GM23338 (cell line): ENCODE results near the gene DTNBP1.

Experiments
- CREB1 ChIP-seq: fragments of 250-450 bp; sonication (Bioruptor Pico); IDR thresholded peaks from 2 replicates; pipeline ENCODE4 v1.5.0; 2020; ENCODE audit warnings: low read depth, mild to moderate bottlenecking, moderate library complexity
- EZH2 ChIP-seq: fragments of 200-600 bp; sonication (generic); IDR thresholded peaks from one replicate; pipeline ENCODE4 v1.8.0; 2017; ENCODE audit warnings: antibody characterized with exemption, mild to moderate bottlenecking, low read depth; ENCODE audit not compliant: unreplicated experiment
- EZH2phosphoT487 ChIP-seq: fragments of 200-600 bp; sonication (generic); IDR thresholded peaks from one replicate; pipeline ENCODE4 v1.8.1; 2018; ENCODE audit warnings: antibody characterized with exemption; ENCODE audit not compliant: unreplicated experiment
- POLR2AphosphoS5 ChIP-seq: IDR thresholded peaks from 2 replicates; pipeline ENCODE4 v1.6.1; 2016; ENCODE audit warnings: antibody characterized with exemption, low read depth
- TF ChIP-seq, protein P1 (sequence below), 2 experiments: fragments of 200-600 bp in 1 of 2; sonication (generic) in 1 of 2; conservative IDR thresholded peaks; 2 replicates each; pipeline versions ENCODE4 v1.5.1 to v1.6.1; 2016 to 2017; ENCODE audit warnings: antibody characterized with exemption in 2 of 2, low read depth in 2 of 2, mild to moderate bottlenecking in 2 of 2, moderate library complexity in 1 of 2
- TF ChIP-seq, protein P2 (sequence below): IDR thresholded peaks from one replicate; pipeline ENCODE4 v1.6.1; 2018; ENCODE audit warnings: antibody characterized with exemption; ENCODE audit not compliant: unreplicated experiment
- TF ChIP-seq, protein P3 (sequence below): fragments of 250-450 bp; sonication (Bioruptor Pico); IDR thresholded peaks from 2 replicates; pipeline ENCODE4 v1.5.0; 2020; ENCODE audit warnings: mild to moderate bottlenecking, moderate library complexity

- TF ChIP-seq, protein P1, sequence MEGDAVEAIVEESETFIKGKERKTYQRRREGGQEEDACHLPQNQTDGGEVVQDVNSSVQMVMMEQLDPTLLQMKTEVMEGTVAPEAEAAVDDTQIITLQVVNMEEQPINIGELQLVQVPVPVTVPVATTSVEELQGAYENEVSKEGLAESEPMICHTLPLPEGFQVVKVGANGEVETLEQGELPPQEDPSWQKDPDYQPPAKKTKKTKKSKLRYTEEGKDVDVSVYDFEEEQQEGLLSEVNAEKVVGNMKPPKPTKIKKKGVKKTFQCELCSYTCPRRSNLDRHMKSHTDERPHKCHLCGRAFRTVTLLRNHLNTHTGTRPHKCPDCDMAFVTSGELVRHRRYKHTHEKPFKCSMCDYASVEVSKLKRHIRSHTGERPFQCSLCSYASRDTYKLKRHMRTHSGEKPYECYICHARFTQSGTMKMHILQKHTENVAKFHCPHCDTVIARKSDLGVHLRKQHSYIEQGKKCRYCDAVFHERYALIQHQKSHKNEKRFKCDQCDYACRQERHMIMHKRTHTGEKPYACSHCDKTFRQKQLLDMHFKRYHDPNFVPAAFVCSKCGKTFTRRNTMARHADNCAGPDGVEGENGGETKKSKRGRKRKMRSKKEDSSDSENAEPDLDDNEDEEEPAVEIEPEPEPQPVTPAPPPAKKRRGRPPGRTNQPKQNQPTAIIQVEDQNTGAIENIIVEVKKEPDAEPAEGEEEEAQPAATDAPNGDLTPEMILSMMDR (conservative IDR thresholded peaks at IDR 0.05; ENCODE audit: low read depth in 2 of 2): no peak
- TF ChIP-seq EZH2phosphoT487 (no peak), EZH2 (no peak), CREB1 (CRISPR knock-in tag) (no peak), POLR2AphosphoS5 (no peak)
- TF ChIP-seq, protein P2, sequence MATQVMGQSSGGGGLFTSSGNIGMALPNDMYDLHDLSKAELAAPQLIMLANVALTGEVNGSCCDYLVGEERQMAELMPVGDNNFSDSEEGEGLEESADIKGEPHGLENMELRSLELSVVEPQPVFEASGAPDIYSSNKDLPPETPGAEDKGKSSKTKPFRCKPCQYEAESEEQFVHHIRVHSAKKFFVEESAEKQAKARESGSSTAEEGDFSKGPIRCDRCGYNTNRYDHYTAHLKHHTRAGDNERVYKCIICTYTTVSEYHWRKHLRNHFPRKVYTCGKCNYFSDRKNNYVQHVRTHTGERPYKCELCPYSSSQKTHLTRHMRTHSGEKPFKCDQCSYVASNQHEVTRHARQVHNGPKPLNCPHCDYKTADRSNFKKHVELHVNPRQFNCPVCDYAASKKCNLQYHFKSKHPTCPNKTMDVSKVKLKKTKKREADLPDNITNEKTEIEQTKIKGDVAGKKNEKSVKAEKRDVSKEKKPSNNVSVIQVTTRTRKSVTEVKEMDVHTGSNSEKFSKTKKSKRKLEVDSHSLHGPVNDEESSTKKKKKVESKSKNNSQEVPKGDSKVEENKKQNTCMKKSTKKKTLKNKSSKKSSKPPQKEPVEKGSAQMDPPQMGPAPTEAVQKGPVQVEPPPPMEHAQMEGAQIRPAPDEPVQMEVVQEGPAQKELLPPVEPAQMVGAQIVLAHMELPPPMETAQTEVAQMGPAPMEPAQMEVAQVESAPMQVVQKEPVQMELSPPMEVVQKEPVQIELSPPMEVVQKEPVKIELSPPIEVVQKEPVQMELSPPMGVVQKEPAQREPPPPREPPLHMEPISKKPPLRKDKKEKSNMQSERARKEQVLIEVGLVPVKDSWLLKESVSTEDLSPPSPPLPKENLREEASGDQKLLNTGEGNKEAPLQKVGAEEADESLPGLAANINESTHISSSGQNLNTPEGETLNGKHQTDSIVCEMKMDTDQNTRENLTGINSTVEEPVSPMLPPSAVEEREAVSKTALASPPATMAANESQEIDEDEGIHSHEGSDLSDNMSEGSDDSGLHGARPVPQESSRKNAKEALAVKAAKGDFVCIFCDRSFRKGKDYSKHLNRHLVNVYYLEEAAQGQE: no peak
- TF ChIP-seq, protein P3, sequence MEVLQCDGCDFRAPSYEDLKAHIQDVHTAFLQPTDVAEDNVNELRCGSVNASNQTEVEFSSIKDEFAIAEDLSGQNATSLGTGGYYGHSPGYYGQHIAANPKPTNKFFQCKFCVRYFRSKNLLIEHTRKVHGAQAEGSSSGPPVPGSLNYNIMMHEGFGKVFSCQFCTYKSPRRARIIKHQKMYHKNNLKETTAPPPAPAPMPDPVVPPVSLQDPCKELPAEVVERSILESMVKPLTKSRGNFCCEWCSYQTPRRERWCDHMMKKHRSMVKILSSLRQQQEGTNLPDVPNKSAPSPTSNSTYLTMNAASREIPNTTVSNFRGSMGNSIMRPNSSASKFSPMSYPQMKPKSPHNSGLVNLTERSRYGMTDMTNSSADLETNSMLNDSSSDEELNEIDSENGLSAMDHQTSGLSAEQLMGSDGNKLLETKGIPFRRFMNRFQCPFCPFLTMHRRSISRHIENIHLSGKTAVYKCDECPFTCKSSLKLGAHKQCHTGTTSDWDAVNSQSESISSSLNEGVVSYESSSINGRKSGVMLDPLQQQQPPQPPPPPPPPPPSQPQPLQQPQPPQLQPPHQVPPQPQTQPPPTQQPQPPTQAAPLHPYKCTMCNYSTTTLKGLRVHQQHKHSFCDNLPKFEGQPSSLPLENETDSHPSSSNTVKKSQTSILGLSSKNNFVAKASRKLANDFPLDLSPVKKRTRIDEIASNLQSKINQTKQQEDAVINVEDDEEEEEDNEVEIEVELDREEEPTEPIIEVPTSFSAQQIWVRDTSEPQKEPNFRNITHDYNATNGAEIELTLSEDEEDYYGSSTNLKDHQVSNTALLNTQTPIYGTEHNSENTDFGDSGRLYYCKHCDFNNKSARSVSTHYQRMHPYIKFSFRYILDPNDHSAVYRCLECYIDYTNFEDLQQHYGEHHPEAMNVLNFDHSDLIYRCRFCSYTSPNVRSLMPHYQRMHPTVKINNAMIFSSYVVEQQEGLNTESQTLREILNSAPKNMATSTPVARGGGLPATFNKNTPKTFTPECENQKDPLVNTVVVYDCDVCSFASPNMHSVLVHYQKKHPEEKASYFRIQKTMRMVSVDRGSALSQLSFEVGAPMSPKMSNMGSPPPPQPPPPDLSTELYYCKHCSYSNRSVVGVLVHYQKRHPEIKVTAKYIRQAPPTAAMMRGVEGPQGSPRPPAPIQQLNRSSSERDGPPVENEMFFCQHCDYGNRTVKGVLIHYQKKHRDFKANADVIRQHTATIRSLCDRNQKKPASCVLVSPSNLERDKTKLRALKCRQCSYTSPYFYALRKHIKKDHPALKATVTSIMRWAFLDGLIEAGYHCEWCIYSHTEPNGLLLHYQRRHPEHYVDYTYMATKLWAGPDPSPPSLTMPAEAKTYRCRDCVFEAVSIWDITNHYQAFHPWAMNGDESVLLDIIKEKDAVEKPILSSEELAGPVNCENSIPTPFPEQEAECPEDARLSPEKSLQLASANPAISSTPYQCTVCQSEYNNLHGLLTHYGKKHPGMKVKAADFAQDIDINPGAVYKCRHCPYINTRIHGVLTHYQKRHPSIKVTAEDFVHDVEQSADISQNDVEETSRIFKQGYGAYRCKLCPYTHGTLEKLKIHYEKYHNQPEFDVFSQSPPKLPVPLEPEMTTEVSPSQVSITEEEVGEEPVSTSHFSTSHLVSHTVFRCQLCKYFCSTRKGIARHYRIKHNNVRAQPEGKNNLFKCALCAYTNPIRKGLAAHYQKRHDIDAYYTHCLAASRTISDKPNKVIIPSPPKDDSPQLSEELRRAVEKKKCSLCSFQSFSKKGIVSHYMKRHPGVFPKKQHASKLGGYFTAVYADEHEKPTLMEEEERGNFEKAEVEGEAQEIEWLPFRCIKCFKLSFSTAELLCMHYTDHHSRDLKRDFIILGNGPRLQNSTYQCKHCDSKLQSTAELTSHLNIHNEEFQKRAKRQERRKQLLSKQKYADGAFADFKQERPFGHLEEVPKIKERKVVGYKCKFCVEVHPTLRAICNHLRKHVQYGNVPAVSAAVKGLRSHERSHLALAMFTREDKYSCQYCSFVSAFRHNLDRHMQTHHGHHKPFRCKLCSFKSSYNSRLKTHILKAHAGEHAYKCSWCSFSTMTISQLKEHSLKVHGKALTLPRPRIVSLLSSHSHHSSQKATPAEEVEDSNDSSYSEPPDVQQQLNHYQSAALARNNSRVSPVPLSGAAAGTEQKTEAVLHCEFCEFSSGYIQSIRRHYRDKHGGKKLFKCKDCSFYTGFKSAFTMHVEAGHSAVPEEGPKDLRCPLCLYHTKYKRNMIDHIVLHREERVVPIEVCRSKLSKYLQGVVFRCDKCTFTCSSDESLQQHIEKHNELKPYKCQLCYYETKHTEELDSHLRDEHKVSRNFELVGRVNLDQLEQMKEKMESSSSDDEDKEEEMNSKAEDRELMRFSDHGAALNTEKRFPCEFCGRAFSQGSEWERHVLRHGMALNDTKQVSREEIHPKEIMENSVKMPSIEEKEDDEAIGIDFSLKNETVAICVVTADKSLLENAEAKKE (CRISPR knock-in tag): no peak
Measured at GRCh38 chr6:15627821-15628220, 35.0 kb downstream of the DTNBP1 start.
